ENCODE data around the gene ZSCAN20. TPM values are rescaled to one million over a fixed set of nuclear protein-coding genes. Genes with fewer than 3 reads are reported as not detected.
"Not testable (repeated sequence)": the region's sequence is repeated elsewhere in the genome, so short reads cannot be mapped to it uniquely, and the experiment has no call there.

The ZSCAN20 gene
- total RNA-seq, 5 donors from 2014 or later (not counting 1 experiment from before 2014, with no cell fraction given): 1.2 to 3.1 (median 2.7) TPM

DNA sequence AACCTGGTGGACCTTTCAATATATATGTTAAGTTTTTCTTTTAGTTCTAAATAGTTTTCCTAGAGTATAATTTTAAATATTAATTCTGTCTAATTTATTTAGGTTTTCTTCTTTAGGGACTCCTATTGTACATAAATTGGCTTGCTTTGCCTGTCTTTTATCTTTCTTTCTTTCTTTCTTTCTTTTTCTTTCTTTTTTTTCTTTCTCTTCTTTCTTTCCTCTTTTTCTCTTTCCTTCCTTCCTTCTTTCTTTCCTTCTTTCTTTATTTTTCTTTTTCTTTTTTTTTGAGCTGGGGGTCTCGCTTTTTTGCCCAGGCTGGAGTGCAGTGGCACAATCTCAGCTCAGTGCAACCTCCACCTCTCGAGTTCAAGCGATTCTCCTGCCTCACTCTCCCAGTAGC, 35.2 kb downstream of the ZSCAN20 start:
- no peak for ATAC-seq (replicated peaks in 1 of 4)
- H3K27me3 Mint-ChIP-seq: peaks cover 0 to 7% of the 10 kb centered on the region in 2 donors
- H3K36me3 Mint-ChIP-seq: no peaks in the 10 kb centered on the region
- ChIA-PET CTCF (no interaction called here), POLR2A (interaction anchor here in 1 of 2 donors (0.8 kb wide), 1 partner anchor 48 kb away, joined by 13 read pairs; no protein-coding TSS in a partner anchor)
- no CpG with 5 or more reads among the region's 3 CpGs for WGBS (ENCODE audit: insufficient coverage)
- H3K4me1 Mint-ChIP-seq: no peaks in the 10 kb centered on the region
- no peak overlapping the region for H3K4me3 Mint-ChIP-seq
- H3K9me3 Mint-ChIP-seq: peaks cover 0 to under 1% (median under 1%) of the 10 kb centered on the region in 3 donors
- H3K27ac Mint-ChIP-seq: no peak overlapping the region
- Histone ChIP-seq H3K27ac (ENCODE audit: low read length) (no peak overlapping the region), H3K4me3 (ENCODE audit: control insufficient read depth in 1 of 2, extremely low read depth in 1 of 2, low read length in 1 of 2) (no peak overlapping the region), H3K9me3 (no peaks in the 10 kb centered on the region), H3K27me3 (replicated peaks in 1 of 2; ENCODE audit: control insufficient read depth in 2 of 2, extremely low read depth in 1 of 2, insufficient read depth in 2 of 2, low read length in 1 of 2) (peaks cover 0 to 2% of the 10 kb centered on the region in 2 experiments), H3K4me1 (ENCODE audit: control insufficient read depth in 1 of 2, extremely low read depth in 1 of 2, insufficient read depth in 2 of 2, low read length in 2 of 2) (no peaks in the 10 kb centered on the region), H3K36me3 (ENCODE audit: control insufficient read depth in 2 of 2, extremely low read depth in 1 of 2, insufficient read depth in 1 of 2, low read length in 1 of 2) (no peaks in the 10 kb centered on the region)
- DNase-seq: no peak

DNA sequence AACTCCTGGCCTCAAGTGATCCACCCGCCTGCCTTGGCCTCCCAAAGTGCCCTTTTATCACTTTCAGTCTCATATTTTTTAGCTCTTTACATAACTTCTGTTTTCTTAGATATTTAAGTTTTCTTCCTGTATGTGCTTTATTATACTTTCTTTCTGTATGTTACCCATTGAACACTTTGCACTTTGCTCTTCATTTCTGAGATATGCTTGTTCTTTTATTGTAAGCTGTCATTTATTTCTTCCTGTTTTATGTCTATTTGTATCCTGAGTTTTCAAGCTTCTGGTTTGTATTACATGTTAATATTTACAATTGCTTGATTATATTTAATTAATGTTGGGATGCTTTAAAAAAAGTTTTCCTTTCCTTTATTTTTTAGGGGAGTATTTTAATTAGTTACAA, 35.7 kb downstream of the ZSCAN20 start:
- no peak for DNase-seq
- no peaks in the 10 kb centered on the region for H3K4me1 Mint-ChIP-seq
- Histone ChIP-seq H3K9me3 (no peaks in the 10 kb centered on the region), H3K27me3 (replicated peaks in 1 of 2; ENCODE audit: control insufficient read depth in 2 of 2, extremely low read depth in 1 of 2, insufficient read depth in 2 of 2, low read length in 1 of 2) (peaks cover 0 to 2% of the 10 kb centered on the region in 2 experiments), H3K4me3 (ENCODE audit: control insufficient read depth in 1 of 2, extremely low read depth in 1 of 2, low read length in 1 of 2) (no peak overlapping the region), H3K4me1 (ENCODE audit: control insufficient read depth in 1 of 2, extremely low read depth in 1 of 2, insufficient read depth in 2 of 2, low read length in 2 of 2) (no peaks in the 10 kb centered on the region), H3K27ac (ENCODE audit: low read length) (no peak overlapping the region), H3K36me3 (ENCODE audit: control insufficient read depth in 2 of 2, extremely low read depth in 1 of 2, insufficient read depth in 1 of 2, low read length in 1 of 2) (no peaks in the 10 kb centered on the region)
- POLR2A ChIA-PET: interaction anchor here in 1 of 2 donors (0.8 kb wide), 1 partner anchor 48 kb away, joined by 13 read pairs; no protein-coding TSS in a partner anchor
- ATAC-seq (replicated peaks in 1 of 4): no peak
- no peak overlapping the region for H3K27ac Mint-ChIP-seq
- no peaks in the 10 kb centered on the region for H3K9me3 Mint-ChIP-seq
- no peaks in the 10 kb centered on the region for H3K36me3 Mint-ChIP-seq
- H3K27me3 Mint-ChIP-seq: peaks cover 1 to 7% of the 10 kb centered on the region in 2 donors
- H3K4me3 Mint-ChIP-seq: no peak overlapping the region
- CTCF ChIA-PET: no interaction called here
- WGBS (ENCODE audit: insufficient coverage): no CpG with 5 or more reads among the region's 1 CpG

- H3K9me3 Mint-ChIP-seq; DNase-seq; POLR2A ChIA-PET; H3K27me3 Mint-ChIP-seq; CTCF ChIA-PET; H3K27ac ChIP-seq (ENCODE audit: low read length); H3K36me3 ChIP-seq (ENCODE audit: control insufficient read depth in 2 of 2, extremely low read depth in 1 of 2, insufficient read depth in 1 of 2, low read length in 1 of 2); H3K4me3 Mint-ChIP-seq; ATAC-seq (replicated peaks in 1 of 4); H3K4me1 ChIP-seq (ENCODE audit: control insufficient read depth in 1 of 2, extremely low read depth in 1 of 2, insufficient read depth in 2 of 2, low read length in 2 of 2); H3K36me3 Mint-ChIP-seq; H3K27me3 ChIP-seq (replicated peaks in 1 of 2; ENCODE audit: control insufficient read depth in 2 of 2, extremely low read depth in 1 of 2, insufficient read depth in 2 of 2, low read length in 1 of 2); H3K4me1 Mint-ChIP-seq; H3K9me3 ChIP-seq; H3K27ac Mint-ChIP-seq; H3K4me3 ChIP-seq (ENCODE audit: control insufficient read depth in 1 of 2, extremely low read depth in 1 of 2, low read length in 1 of 2): not testable (repeated sequence)
- WGBS (ENCODE audit: insufficient coverage): 89% methylated on average over 9 of the region's 24 CpGs
These were observed 36.8 kb downstream of the ZSCAN20 start for GRCh38 chr1:33509276-33509675.

DNA sequence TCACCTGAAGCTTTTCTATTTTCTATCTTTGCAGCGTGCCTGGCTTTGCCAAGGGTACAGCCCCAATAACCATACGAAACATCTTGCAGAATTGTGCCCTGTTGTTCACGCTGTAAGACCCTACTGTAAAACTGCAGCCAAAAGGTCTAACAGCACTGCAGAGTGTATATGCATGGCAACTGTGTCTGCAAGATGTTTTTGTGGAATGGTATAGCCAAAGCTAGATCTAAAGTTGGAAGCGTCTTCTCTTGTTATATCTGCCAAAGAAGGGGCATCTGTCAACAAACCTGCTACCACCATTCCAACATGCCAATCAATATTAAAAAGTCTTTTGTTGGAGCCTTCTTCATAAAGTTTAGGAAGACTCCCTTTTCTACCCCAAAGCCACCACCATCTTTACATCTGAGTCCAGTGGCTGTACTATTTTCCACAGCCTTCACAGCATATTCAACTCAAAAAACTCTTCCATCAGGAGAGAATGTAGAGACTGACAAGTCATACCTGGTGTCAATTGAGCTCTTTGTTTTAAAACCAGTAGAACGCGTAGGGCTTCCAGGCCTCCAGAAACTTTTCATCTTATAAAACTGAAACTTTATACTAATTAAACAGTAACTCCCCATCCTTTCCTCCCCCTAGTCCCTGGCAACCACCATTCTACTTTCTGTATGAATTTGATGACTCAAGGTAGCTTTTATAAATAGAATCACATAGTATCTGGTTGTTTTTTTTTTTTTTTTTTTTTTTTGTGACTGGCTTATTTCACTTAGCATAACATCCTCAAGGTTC, 40.0 kb downstream of the ZSCAN20 start:
- H3K27me3 ChIP-seq (replicated peaks in 1 of 2; ENCODE audit: control insufficient read depth in 2 of 2, extremely low read depth in 1 of 2, insufficient read depth in 2 of 2, low read length in 1 of 2): peaks cover 0 to 16% of the 10 kb centered on the region in 2 experiments
- H3K4me1 ChIP-seq (ENCODE audit: control insufficient read depth in 1 of 2, extremely low read depth in 1 of 2, insufficient read depth in 2 of 2, low read length in 2 of 2): no peaks in the 10 kb centered on the region
- ATAC-seq (replicated peaks in 1 of 4): no peak
- CTCF ChIA-PET: no interaction called here
- WGBS (ENCODE audit: insufficient coverage): 77% methylated on average over 4 of the region's 6 CpGs
- H3K9me3 ChIP-seq: no peaks in the 10 kb centered on the region
- Mint-ChIP-seq H3K9me3 (no peaks in the 10 kb centered on the region), H3K36me3 (no peaks in the 10 kb centered on the region), H3K4me1 (no peaks in the 10 kb centered on the region), H3K27ac (no peak overlapping the region), H3K27me3 (peaks cover 13 to 22% of the 10 kb centered on the region in 2 donors), H3K4me3 (no peak overlapping the region)
- POLR2A ChIA-PET: no interaction called here
- DNase-seq: no peak
- H3K4me3 ChIP-seq (ENCODE audit: control insufficient read depth in 1 of 2, extremely low read depth in 1 of 2, low read length in 1 of 2): no peak overlapping the region
- no peaks in the 10 kb centered on the region for H3K36me3 ChIP-seq (ENCODE audit: control insufficient read depth in 2 of 2, extremely low read depth in 1 of 2, insufficient read depth in 1 of 2, low read length in 1 of 2)
- no peak overlapping the region for H3K27ac ChIP-seq (ENCODE audit: low read length)

- Mint-ChIP-seq H3K9me3 (no peaks in the 10 kb centered on the region), H3K27me3 (peaks cover 13 to 32% of the 10 kb centered on the region in 2 donors), H3K4me1 (no peaks in the 10 kb centered on the region), H3K36me3 (no peaks in the 10 kb centered on the region), H3K27ac (no peak overlapping the region), H3K4me3 (no peak overlapping the region)
- no peaks in the 10 kb centered on the region for H3K4me1 ChIP-seq (ENCODE audit: control insufficient read depth in 1 of 2, extremely low read depth in 1 of 2, insufficient read depth in 2 of 2, low read length in 2 of 2)
- DNase-seq (no peak), ATAC-seq (replicated peaks in 1 of 4) (no peak)
- H3K9me3 ChIP-seq: no peaks in the 10 kb centered on the region
- no peaks in the 10 kb centered on the region for H3K36me3 ChIP-seq (ENCODE audit: control insufficient read depth in 2 of 2, extremely low read depth in 1 of 2, insufficient read depth in 1 of 2, low read length in 1 of 2)
- peaks cover 0 to 37% of the 10 kb centered on the region in 2 experiments for H3K27me3 ChIP-seq (replicated peaks in 1 of 2; ENCODE audit: control insufficient read depth in 2 of 2, extremely low read depth in 1 of 2, insufficient read depth in 2 of 2, low read length in 1 of 2)
- no peak overlapping the region for H3K27ac ChIP-seq (ENCODE audit: low read length)
- CTCF ChIA-PET: no interaction called here
- 85% methylated on average over 7 of the region's 8 CpGs for WGBS (ENCODE audit: insufficient coverage)
- POLR2A ChIA-PET: no interaction called here
- no peak overlapping the region for H3K4me3 ChIP-seq (ENCODE audit: control insufficient read depth in 1 of 2, extremely low read depth in 1 of 2, low read length in 1 of 2)
These were observed 42.7 kb downstream of the ZSCAN20 start for GRCh38 chr1:33515112-33515511.

DNA sequence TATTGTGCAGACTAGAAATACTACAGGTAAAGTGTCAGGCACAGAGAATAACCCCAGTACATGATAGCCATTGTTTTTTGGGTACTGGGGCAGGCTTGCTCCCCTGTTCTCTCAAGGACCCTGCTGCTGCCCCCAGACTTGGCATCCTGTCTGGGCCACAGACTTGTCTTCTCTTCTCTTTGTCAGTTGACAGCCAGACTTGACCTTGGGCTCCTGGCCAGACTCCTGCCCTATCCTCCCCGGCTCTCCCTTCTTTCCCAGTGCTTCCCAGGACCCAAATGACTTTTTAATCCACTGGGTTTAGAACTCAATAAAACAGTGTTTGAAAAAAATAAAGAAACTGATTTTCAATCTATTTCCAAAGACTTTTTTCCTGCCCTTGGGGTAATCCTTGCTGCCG, 43.2 kb downstream of the ZSCAN20 start:
- 100% methylated on average over 1 of the region's 2 CpGs for WGBS (ENCODE audit: insufficient coverage)
- Histone ChIP-seq H3K4me3 (ENCODE audit: control insufficient read depth in 1 of 2, extremely low read depth in 1 of 2, low read length in 1 of 2) (no peak overlapping the region), H3K27me3 (replicated peaks in 1 of 2; ENCODE audit: control insufficient read depth in 2 of 2, extremely low read depth in 1 of 2, insufficient read depth in 2 of 2, low read length in 1 of 2) (peaks cover 0 to 40% of the 10 kb centered on the region in 2 experiments), H3K4me1 (ENCODE audit: control insufficient read depth in 1 of 2, extremely low read depth in 1 of 2, insufficient read depth in 2 of 2, low read length in 2 of 2) (no peaks in the 10 kb centered on the region), H3K27ac (ENCODE audit: low read length) (no peak overlapping the region), H3K9me3 (no peaks in the 10 kb centered on the region), H3K36me3 (ENCODE audit: control insufficient read depth in 2 of 2, extremely low read depth in 1 of 2, insufficient read depth in 1 of 2, low read length in 1 of 2) (no peaks in the 10 kb centered on the region)
- H3K27ac Mint-ChIP-seq: no peak overlapping the region
- no peak for DNase-seq
- no peaks in the 10 kb centered on the region for H3K4me1 Mint-ChIP-seq
- CTCF ChIA-PET: no interaction called here
- peaks cover 13 to 30% of the 10 kb centered on the region in 2 donors for H3K27me3 Mint-ChIP-seq
- H3K4me3 Mint-ChIP-seq: no peak overlapping the region
- no peaks in the 10 kb centered on the region for H3K36me3 Mint-ChIP-seq
- no peaks in the 10 kb centered on the region for H3K9me3 Mint-ChIP-seq
- ATAC-seq (replicated peaks in 1 of 4): no peak
- POLR2A ChIA-PET: no interaction called here

Measured in T-cell (primary cell).